ENCODE data around the gene SMIM29.
"Not testable (repeated sequence)": the region's sequence is repeated elsewhere in the genome, so short reads cannot be mapped to it uniquely, and the experiment has no call there.

Gene SMIM29

GRCh38 chr6:34267746-34268145 lies 18.9 kb upstream of the SMIM29 start:
- TF ChIP-seq, protein P1, sequence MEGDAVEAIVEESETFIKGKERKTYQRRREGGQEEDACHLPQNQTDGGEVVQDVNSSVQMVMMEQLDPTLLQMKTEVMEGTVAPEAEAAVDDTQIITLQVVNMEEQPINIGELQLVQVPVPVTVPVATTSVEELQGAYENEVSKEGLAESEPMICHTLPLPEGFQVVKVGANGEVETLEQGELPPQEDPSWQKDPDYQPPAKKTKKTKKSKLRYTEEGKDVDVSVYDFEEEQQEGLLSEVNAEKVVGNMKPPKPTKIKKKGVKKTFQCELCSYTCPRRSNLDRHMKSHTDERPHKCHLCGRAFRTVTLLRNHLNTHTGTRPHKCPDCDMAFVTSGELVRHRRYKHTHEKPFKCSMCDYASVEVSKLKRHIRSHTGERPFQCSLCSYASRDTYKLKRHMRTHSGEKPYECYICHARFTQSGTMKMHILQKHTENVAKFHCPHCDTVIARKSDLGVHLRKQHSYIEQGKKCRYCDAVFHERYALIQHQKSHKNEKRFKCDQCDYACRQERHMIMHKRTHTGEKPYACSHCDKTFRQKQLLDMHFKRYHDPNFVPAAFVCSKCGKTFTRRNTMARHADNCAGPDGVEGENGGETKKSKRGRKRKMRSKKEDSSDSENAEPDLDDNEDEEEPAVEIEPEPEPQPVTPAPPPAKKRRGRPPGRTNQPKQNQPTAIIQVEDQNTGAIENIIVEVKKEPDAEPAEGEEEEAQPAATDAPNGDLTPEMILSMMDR (IDR thresholded peaks at IDR 0.05; ENCODE audit: low read depth, low read length, missing control alignments) = no peak
- no peak overlapping the region for H3K4me3 ChIP-seq (ENCODE audit: low read depth, low read length)
- DNase-seq (ENCODE audit: low read depth) = no peak
- in situ Hi-C loops (cut with HindIII; ENCODE audit: low sequenced_read_pairs) = no loop called here

DNA sequence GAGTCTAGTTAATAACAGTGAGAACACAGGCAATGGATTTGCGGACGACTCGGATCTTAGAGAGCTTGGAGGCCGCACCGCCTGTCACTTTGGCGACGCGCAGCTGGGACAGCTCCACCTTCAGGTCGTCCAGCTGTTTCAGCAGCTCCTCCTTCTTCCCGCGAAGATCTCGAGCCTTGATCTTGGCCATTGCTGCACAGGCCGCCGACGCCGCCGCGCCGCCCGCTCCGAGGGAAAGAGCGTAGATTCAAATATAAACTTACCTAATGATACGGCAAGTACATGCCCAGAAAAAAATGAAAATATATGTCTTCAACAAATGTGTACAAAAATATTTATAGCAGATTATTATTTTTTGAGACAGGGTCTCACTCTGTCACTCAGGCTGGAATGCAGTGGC lies 14.7 kb upstream of the SMIM29 start:
- DNase-seq (ENCODE audit: low read depth); in situ Hi-C loops (cut with HindIII; ENCODE audit: low sequenced_read_pairs); H3K4me3 ChIP-seq (ENCODE audit: low read depth, low read length): not testable (repeated sequence)

GRCh38 chr6:34260576-34261267 lies 11.9 kb upstream of the SMIM29 start:
- no peak for DNase-seq (ENCODE audit: low read depth)
- in situ Hi-C loops (cut with HindIII; ENCODE audit: low sequenced_read_pairs) = no loop called here
- H3K4me3 ChIP-seq (ENCODE audit: low read depth, low read length) = no peak overlapping the region
- TF ChIP-seq, protein P1 (IDR thresholded peaks at IDR 0.05; ENCODE audit: low read depth, low read length, missing control alignments) = no peak

GRCh38 chr6:34259529-34260069 lies 10.8 kb upstream of the SMIM29 start:
- no peak for DNase-seq (ENCODE audit: low read depth)
- in situ Hi-C loops (cut with HindIII; ENCODE audit: low sequenced_read_pairs) = no loop called here
- TF ChIP-seq, protein P1 (IDR thresholded peaks at IDR 0.05; ENCODE audit: low read depth, low read length, missing control alignments) = no peak
- no peak overlapping the region for H3K4me3 ChIP-seq (ENCODE audit: low read depth, low read length)

- in situ Hi-C loops (cut with HindIII; ENCODE audit: low sequenced_read_pairs); H3K4me3 ChIP-seq (ENCODE audit: low read depth, low read length); DNase-seq (ENCODE audit: low read depth): not testable (repeated sequence)
These were observed 3.6 kb upstream of the SMIM29 start for GRCh38 chr6:34252395-34252794.

GRCh38 chr6:34249469-34250261 lies 859 bp upstream of the SMIM29 start:
- in situ Hi-C loops (cut with HindIII; ENCODE audit: low sequenced_read_pairs) = no loop called here
- DNase-seq (ENCODE audit: low read depth) = no peak
- peak overlapping the region; percentile 88 for H3K4me3 ChIP-seq (ENCODE audit: low read depth, low read length)
- TF ChIP-seq, protein P1 (IDR thresholded peaks at IDR 0.05; ENCODE audit: low read depth, low read length, missing control alignments) = no peak

- H3K4me3 ChIP-seq (ENCODE audit: low read depth, low read length) = peak overlapping the region; percentile 88
- in situ Hi-C loops (cut with HindIII; ENCODE audit: low sequenced_read_pairs) = no loop called here
- no peak for DNase-seq (ENCODE audit: low read depth)
- TF ChIP-seq, protein P1 (IDR thresholded peaks at IDR 0.05; ENCODE audit: low read depth, low read length, missing control alignments) = no peak
These were observed 544 bp downstream of the SMIM29 start for GRCh38 chr6:34248198-34248726.

All from astrocyte of the cerebellum (primary cell).